ENCODE results near the gene OXCT2.
"Not testable (repeated sequence)": the region's sequence is repeated elsewhere in the genome, so short reads cannot be mapped to it uniquely, and the experiment has no call there.

- not testable (repeated sequence) for TF ChIP-seq POLR2A, EP300, CTCF (IDR thresholded peaks at IDR 0.05)
Measured at GRCh38 chr1:39769502-39769901, 1.6 kb downstream of the OXCT2 start.

Measured in suprapubic skin (tissue), 3 donors.